Tibial artery (tissue), 4 donors: ENCODE measurements around the gene PDE9A.

Source experiments
- DNase-seq, 2 donors: peaks; one replicate each; pipeline ENCODE4 v3.0.0-alpha.2; 2019
- H3K27ac ChIP-seq, 2 donors: fragments of 200-600 bp; sonication (generic) in 1 of 2; 1 replicate in 1 of 2; 2 replicates in 1 of 2; pipeline ENCODE4 v1.5.1; 2018 to 2019; ENCODE audit warnings: mild to moderate bottlenecking in 1 of 2
- H3K27me3 ChIP-seq, 2 donors: fragments of 200-600 bp; sonication (generic) in 1 of 2; one replicate each; pipeline versions ENCODE4 v1.5.1 to v1.6.0; 2016 to 2019
- H3K36me3 ChIP-seq, 3 donors: fragments of 200-600 bp; sonication (generic) in 2 of 3; one replicate each; pipeline ENCODE4 v1.5.1; 2016 to 2019; ENCODE audit warnings: mild to moderate bottlenecking in 2 of 3
- H3K4me1 ChIP-seq, 4 donors: fragments of 200-600 bp; sonication (generic) in 2 of 4; 1 replicate in 3 of 4; 2 replicates in 1 of 4; pipeline ENCODE4 v1.5.1; 2016 to 2019
- H3K4me3 ChIP-seq, 2 donors: fragments of 200-600 bp; sonication (generic) in 1 of 2; 1 replicate in 1 of 2; 2 replicates in 1 of 2; pipeline ENCODE4 v1.5.1; 2018 to 2019; ENCODE audit warnings: mild to moderate bottlenecking in 2 of 2
- H3K9me3 ChIP-seq, 3 donors: fragments of 200-600 bp; sonication (generic) in 1 of 3; one replicate each; pipeline ENCODE4 v1.5.1; 2016 to 2019
- intact Hi-C: fragments of 100-400 bp; cut with DNase I; formaldehyde crosslinking; loops from one replicate; pipeline ENCODE4 v1.15.0; 2023; ENCODE audit warnings: low total_unique reads
- TF ChIP-seq, protein P1 (sequence below), 2 experiments: fragments of 200-600 bp in 1 of 2; fragments of 450-650 bp in 1 of 2; IDR thresholded peaks; one replicate each; pipeline ENCODE4 v1.5.1; 2017 to 2019; ENCODE audit warnings: antibody characterized with exemption in 2 of 2, mild to moderate bottlenecking in 1 of 2, moderate library complexity in 1 of 2

PDE9A gene

DNA sequence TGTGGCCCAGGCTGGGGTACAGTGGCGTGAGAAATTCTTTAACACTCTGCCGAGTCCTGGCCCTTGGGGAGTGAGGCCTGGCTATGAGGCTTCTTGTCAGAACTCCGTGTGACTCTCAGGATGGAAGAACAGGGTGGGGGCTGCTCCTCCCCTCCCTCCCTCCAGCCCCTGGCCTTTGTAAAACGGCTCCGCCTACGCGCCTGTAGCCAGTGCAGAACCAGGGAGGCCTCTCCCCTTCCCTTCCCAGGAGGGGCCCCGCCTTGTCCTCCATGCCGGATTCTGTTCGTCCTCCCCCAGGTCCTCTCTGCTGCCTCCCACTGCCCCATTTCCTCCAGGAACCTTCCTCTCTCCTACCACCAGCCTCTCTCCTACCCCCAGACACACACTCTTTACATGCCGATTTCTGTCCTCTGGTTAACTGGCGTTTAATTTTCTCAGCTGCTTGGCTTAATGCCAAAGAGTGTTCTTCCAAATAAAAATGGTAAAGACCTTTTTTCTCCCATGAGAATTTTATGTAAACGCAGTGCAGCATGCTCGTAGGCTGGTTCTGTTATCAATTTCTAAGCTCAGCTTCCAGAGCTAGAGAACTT lies 21.0 kb downstream of the PDE9A start:
- peaks cover 0 to 8% of the 10 kb centered on the region in 2 donors for H3K27me3 ChIP-seq
- TF ChIP-seq, protein P1, sequence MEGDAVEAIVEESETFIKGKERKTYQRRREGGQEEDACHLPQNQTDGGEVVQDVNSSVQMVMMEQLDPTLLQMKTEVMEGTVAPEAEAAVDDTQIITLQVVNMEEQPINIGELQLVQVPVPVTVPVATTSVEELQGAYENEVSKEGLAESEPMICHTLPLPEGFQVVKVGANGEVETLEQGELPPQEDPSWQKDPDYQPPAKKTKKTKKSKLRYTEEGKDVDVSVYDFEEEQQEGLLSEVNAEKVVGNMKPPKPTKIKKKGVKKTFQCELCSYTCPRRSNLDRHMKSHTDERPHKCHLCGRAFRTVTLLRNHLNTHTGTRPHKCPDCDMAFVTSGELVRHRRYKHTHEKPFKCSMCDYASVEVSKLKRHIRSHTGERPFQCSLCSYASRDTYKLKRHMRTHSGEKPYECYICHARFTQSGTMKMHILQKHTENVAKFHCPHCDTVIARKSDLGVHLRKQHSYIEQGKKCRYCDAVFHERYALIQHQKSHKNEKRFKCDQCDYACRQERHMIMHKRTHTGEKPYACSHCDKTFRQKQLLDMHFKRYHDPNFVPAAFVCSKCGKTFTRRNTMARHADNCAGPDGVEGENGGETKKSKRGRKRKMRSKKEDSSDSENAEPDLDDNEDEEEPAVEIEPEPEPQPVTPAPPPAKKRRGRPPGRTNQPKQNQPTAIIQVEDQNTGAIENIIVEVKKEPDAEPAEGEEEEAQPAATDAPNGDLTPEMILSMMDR (IDR thresholded peaks at IDR 0.05): no peak
- intact Hi-C loops: no loop called here
- no peak overlapping the region for H3K4me3 ChIP-seq
- DNase-seq: no peak
- H3K27ac ChIP-seq: no peak overlapping the region
- H3K9me3 ChIP-seq: no peaks in the 10 kb centered on the region
- no peaks in the 10 kb centered on the region for H3K36me3 ChIP-seq
- peaks cover 0 to 11% (median 0%) of the 10 kb centered on the region in 4 donors for H3K4me1 ChIP-seq

DNA sequence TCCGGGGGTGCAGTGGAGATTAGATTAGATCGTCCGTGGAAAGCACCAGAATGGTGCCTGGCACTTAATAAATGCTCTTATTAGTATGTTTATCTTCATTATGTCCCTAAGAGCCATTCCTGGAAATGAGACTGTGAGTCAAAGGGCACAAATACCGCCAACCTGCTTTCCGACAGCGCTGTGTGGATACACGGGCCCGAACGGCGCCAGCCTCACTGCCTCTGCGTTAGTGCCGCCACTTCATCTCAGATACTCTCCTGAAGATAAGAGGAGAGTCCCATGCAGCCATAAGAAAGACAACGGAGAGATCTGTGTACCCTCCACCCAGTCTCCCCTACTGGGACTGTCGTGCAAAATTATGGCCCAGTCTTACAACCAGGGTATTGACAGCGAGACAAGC lies 22.0 kb downstream of the PDE9A start:
- DNase-seq: no peak
- Histone ChIP-seq H3K27me3 (peaks cover 0 to 17% of the 10 kb centered on the region in 2 donors), H3K4me3 (no peak overlapping the region), H3K36me3 (no peaks in the 10 kb centered on the region), H3K27ac (no peak overlapping the region), H3K4me1 (peaks cover 0 to 11% (median 0%) of the 10 kb centered on the region in 4 donors), H3K9me3 (no peaks in the 10 kb centered on the region)
- TF ChIP-seq, protein P1 (IDR thresholded peaks at IDR 0.05): no peak
- intact Hi-C loops: no loop called here

DNA sequence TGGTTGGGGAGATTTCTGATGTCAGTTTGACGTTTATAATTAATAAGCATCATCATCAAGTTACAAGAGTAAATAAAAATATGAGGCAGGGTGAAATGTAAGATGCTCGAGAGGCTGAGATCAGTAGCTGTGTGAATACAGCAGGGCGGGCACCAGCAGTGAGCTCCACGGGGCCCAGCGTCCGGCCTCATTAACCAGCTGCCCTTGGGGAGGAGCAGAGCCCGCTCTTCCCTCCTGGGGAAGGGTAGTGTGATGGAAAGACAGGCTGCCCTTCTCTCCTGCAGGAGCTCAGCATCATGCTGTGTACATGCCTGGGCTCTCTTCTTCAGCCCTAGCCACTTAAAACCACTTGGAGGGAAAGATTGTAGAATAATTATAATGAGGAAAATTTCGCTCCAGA lies 23.4 kb downstream of the PDE9A start:
- H3K4me1 ChIP-seq: peaks cover 0 to 11% (median 0%) of the 10 kb centered on the region in 4 donors
- H3K27me3 ChIP-seq: peaks cover 0 to 20% of the 10 kb centered on the region in 2 donors
- DNase-seq: no peak
- H3K36me3 ChIP-seq: no peaks in the 10 kb centered on the region
- intact Hi-C loops: no loop called here
- no peak overlapping the region for H3K4me3 ChIP-seq
- no peak overlapping the region for H3K27ac ChIP-seq
- no peaks in the 10 kb centered on the region for H3K9me3 ChIP-seq
- TF ChIP-seq, protein P1 (IDR thresholded peaks at IDR 0.05): no peak

DNA sequence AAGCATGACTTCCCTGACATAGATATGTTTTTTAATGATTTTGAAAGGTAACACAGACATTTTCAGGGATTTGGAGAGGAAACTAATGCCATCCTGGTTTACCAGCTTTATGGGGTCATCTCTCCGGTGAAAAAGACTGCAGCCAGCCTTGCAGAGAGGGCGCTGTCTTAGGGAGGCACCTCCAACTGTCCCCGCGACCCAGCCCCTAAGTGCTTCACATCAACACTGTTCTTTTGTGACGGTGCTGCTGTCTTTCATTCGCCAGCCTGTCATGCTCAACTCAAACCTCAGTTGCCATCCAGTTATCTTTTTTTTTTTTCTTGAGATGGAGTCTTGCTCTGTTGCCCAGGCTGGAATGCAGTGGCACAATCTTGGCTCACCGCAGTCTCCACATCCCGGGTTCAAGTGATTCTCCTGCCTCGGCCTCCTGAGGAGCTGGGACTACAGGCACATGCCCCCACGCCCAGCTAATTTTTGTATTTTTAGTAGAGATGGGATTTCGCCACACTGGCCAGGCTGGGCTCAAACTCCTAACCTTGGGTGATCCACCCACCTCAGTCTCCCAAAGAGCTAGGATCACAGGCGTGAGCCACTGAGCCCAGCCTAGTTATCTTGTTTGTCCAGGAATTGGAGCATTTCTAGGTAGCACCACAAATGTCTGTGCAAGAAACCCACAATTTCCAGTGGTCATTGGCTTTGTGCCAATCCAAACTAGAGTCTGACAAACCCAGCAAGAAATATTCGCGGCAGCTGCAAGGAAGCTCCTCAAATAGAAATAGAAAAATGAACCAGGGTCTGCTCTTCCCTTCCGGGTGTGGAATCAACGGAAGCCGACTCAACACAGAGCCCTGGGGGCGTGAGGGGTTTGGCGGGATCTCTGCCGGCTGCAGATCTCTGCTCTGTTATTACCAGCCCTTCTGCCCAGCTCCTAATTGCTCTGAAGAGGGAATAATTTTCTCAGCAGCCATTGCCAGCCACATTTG lies 24.2 kb downstream of the PDE9A start:
- Histone ChIP-seq H3K36me3 (no peaks in the 10 kb centered on the region), H3K4me1 (peaks cover 0 to 11% (median 0%) of the 10 kb centered on the region in 4 donors), H3K4me3 (no peak overlapping the region), H3K27ac (no peak overlapping the region), H3K9me3 (no peaks in the 10 kb centered on the region), H3K27me3 (peaks cover 0 to 16% of the 10 kb centered on the region in 2 donors)
- intact Hi-C loops: no loop called here
- no peak for DNase-seq
- TF ChIP-seq, protein P1 (IDR thresholded peaks at IDR 0.05): no peak

DNA sequence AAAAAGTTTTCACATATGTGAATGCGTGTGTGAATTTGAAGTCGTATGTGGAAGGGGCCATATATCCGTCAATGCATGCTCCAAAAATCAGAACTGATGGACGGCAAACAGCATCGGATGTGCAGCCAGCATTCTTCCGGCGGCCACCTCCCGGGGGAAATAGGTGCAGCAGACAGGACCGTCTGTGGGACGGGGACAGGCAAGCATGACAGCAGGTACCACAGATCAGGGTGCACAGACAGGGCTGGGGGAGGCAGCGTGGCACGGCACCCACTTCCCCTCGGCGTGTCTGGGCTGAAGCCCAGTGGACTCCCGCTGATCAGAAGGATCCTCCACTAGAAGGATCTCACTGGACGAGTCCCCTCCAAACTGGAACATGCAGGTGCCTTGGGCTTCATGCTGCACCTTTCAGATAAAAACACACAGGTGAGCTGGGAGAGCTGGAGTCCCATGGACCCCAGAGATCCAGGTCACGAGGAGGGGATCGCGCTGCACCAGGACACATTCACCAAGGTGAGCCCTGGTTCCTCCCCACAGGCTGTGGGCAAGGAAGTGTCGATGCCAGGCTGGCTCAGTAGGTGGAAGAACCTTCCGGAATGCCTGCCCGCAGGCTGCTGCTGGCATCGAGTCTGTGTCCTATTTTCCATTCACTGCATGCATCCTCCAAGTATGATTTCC lies 25.3 kb downstream of the PDE9A start:
- H3K27me3 ChIP-seq: peaks cover 0 to 19% of the 10 kb centered on the region in 2 donors

More for the DNA sequence above, 25.3 kb downstream of the PDE9A start:
- Histone ChIP-seq H3K36me3 (no peaks in the 10 kb centered on the region), H3K9me3 (no peaks in the 10 kb centered on the region), H3K4me3 (no peak overlapping the region), H3K27ac (no peak overlapping the region), H3K4me1 (peaks cover 0 to 11% (median 0%) of the 10 kb centered on the region in 4 donors)
- intact Hi-C loops: no loop called here
- TF ChIP-seq, protein P1 (IDR thresholded peaks at IDR 0.05): no peak
- DNase-seq: no peak
